Measurements from ENCODE around the gene GUCA1A.

The GUCA1A gene

GRCh38 chr6:42173101-42173500 lies at the start of gene GUCA1A:
TSS of gene GUCA1A (plus strand) at chr6:42173364. CDS start at chr6:42173614, 250 bp downstream.
- no peak for ATAC-seq

GRCh38 chr6:42123379-42124103 lies 49.6 kb upstream of the GUCA1A start:
- no peak for ATAC-seq

- ATAC-seq: no peak
These were observed 48.8 kb upstream of the GUCA1A start for GRCh38 chr6:42124223-42124836.

- ATAC-seq: no peak
These were observed 47.9 kb upstream of the GUCA1A start for GRCh38 chr6:42125231-42125630.

GRCh38 chr6:42125663-42126062 lies 47.5 kb upstream of the GUCA1A start:
- no peak for ATAC-seq

- ATAC-seq: no peak
These were observed 44.5 kb upstream of the GUCA1A start for GRCh38 chr6:42128460-42129359.

GRCh38 chr6:42129360-42129676 lies 43.8 kb upstream of the GUCA1A start:
- no peak for ATAC-seq

GRCh38 chr6:42131531-42131930 lies 41.6 kb upstream of the GUCA1A start:
- no peak for ATAC-seq

GRCh38 chr6:42133926-42134325 lies 39.2 kb upstream of the GUCA1A start:
- no peak for ATAC-seq

GRCh38 chr6:42135161-42135560 lies 38.0 kb upstream of the GUCA1A start:
- ATAC-seq: no peak

- ATAC-seq: no peak
These were observed 37.4 kb upstream of the GUCA1A start for GRCh38 chr6:42135722-42136121.

GRCh38 chr6:42136508-42137193 lies 36.5 kb upstream of the GUCA1A start:
- peak; percentile 65 to 75 for ATAC-seq

GRCh38 chr6:42137194-42137753 lies 35.9 kb upstream of the GUCA1A start:
- ATAC-seq: peak in 1 of 2 donors; percentile 8

GRCh38 chr6:42138190-42138589 lies 35.0 kb upstream of the GUCA1A start:
- ATAC-seq: no peak

- ATAC-seq: no peak
These were observed 34.2 kb upstream of the GUCA1A start for GRCh38 chr6:42138630-42139619.

GRCh38 chr6:42140032-42140431 lies 33.1 kb upstream of the GUCA1A start:
- no peak for ATAC-seq

- ATAC-seq: no peak
These were observed 32.2 kb upstream of the GUCA1A start for GRCh38 chr6:42140756-42141602.

GRCh38 chr6:42141603-42142117 lies 31.5 kb upstream of the GUCA1A start:
- no peak for ATAC-seq

- ATAC-seq: no peak
These were observed 30.9 kb upstream of the GUCA1A start, which contains the start of gene C6orf132 for GRCh38 chr6:42142118-42142835. TSS of gene C6orf132 (minus strand) at chr6:42142620. CDS start at chr6:42142444, 176 bp downstream.

All from activated CD4-positive, CD25-positive, alpha-beta regulatory T cell treated with anti-CD3 and anti-CD28 coated beads, Interleukin-2, amount 50 U/mL, for 24 hours (primary cell).